GM21381 (cell line): ENCODE measurements around the gene HSPB7.
"Not testable (repeated sequence)": the region's sequence is repeated elsewhere in the genome, so short reads cannot be mapped to it uniquely, and the experiment has no call there.

Experiments
- ATAC-seq: cut with Tn5 transposase; IDR thresholded peaks from one replicate; pipeline ENCODE4 v1.9.1; 2021; ENCODE audit warnings: mild to moderate bottlenecking, moderate library complexity; ENCODE audit not compliant: unreplicated experiment

HSPB7 gene

GRCh38 chr1:16017461-16018303 lies at the start of gene HSPB7:
HSPB7 (minus strand) TSS chr1:16018043; CDS start chr1:16017963, 80 bp downstream.
- no peak for ATAC-seq

GRCh38 chr1:16067127-16067768 lies 49.4 kb upstream of the HSPB7 start:
- ATAC-seq = no peak

GRCh38 chr1:16066245-16066644 lies 48.4 kb upstream of the HSPB7 start:
- no peak for ATAC-seq

GRCh38 chr1:16065269-16065576 lies 47.4 kb upstream of the HSPB7 start:
- no peak for ATAC-seq

GRCh38 chr1:16064536-16065268 lies 46.9 kb upstream of the HSPB7 start:
- no peak for ATAC-seq

DNA sequence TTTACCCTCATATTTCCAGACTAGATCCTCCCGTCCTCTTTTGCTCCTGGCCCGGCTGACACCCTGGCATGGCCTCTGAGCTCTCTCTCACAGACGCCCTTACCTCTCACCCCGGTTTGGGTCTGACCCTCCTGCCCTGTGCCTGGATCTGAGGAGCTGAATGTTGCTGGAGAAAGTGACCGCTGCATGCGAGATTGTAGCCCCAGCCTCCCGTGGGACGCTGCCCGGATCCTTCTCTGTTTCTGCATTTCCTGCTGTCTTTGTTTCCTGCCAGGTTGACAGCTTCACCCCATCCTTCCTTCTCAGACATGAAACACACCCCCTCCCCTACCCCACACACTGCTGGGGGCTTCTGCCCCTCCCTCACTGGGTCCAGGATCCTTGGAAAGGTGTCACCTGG lies 46.1 kb upstream of the HSPB7 start:
- no peak for ATAC-seq

- ATAC-seq = no peak
These were observed 45.5 kb upstream of the HSPB7 start for GRCh38 chr1:16063226-16063829.

GRCh38 chr1:16062687-16063075 lies 44.8 kb upstream of the HSPB7 start:
- not testable (repeated sequence) for ATAC-seq

DNA sequence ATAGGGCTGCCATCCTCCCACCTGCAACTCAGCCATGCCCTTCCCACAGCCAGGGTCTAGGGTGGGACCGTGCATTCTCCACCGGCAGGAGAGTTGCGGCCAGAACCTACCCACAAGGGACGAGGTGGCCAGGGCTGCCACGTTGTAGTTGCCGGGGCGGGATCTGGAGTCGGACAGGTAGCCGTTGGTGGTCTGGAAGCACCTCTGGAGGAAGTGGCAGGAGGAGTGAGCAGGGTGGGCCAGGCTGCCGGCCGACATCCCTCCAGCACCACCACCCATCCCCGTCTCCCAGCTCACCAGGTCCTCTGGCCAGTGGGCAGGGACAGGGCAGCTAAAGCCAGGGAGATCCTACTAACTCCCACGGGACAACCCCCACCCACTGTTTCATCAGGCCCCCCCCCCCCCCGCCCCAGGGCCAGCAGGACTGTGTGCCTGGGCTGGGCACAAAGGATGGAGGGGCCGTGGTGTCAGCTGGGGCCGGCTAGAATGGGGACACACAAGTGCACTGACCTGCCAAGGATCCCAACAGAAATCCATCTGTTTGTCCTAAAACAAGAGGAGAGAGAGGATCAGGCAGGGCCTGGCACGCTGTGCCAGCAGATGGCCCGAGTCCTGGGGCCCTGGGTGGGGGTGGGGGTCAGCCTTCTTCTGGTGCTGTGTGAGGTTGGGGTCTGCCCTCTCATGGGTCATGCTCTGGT lies 44.3 kb upstream of the HSPB7 start:
- ATAC-seq = not testable (repeated sequence)

DNA sequence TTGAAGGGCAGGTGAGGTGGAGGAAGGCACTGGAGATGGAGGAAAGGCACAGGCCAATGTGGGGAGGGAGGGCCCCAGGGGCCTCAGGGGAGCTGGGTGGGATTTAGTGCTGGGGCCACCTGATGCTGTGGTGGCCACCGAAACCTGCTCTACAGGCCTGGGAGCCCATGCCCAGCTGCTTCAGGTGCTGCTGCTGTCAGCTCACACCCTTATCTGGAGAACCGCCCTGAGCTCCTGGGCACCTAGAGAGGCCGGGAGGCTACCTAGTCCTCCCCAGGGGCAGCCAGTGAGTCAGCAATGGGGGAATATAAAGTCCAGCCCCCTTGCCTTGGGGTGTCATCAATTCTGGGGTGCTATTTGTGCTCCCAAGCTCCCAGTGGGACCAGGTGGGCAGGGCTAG lies 43.4 kb upstream of the HSPB7 start:
- ATAC-seq = no peak

DNA sequence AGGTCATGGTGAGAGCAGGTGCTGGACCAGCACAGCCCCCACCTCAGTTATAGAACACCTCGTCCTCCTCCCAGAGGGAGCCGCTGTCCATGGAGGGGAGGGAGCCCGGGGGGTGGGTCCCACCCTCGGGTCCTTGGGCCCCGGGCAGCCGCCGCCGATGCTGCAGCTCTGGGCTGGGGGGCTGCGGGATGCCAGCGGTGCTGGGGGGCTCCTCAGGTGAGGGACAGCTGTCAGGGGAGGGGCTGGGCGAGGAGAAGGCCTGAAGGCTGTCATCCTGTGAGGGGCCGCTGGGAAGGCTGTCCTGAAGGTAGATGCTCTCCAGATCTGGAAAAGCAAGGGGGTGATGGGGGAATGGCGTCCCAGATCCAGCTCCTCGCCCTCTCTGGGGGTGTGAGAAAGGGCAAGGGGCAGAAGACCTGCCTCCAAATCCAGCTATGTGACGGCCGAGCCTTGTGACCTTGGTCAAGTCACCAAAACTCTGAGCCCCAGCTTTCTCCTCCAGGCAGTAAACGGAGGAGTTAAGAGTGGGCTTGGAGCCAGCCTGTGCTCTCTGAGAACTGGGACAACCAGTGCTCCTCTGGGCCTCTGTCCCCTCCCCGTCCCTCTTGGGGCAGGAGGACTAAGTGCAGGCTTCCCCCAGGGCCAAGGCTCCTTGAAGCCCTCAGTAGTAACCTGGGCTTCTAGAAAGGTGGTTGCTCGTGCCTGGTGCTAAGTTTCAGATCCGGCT lies 40.7 kb upstream of the HSPB7 start:
- ATAC-seq = not testable (repeated sequence)

DNA sequence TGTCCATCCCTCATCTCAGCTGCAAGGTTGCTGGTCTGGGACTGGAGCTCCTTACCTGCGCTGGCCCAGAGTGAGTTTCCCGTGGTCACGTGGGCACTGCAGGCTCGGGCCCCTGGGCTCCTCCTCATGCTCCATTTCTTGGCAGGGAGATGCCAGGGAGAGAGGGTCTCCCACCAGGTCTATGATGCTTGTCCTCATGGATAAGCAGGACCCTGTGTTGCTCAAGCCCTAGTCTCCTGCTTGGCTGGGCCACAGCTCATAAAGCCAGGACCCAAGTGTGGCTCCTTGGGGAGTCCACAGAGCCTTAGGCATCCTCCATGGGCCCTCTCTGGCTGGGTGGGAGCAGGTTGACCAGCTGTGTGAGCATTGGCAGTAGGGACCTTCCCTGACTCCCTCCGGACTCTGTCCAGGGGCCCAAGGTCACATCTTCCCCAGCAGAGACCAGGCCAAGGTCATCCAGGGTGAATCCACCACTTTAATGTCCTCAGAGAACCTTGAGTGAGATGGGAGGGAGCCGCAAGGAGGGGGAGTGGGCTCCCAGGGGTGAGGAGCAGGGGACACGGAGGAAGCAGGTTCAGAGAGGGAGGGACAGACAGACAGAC lies 39.6 kb upstream of the HSPB7 start:
- not testable (repeated sequence) for ATAC-seq

DNA sequence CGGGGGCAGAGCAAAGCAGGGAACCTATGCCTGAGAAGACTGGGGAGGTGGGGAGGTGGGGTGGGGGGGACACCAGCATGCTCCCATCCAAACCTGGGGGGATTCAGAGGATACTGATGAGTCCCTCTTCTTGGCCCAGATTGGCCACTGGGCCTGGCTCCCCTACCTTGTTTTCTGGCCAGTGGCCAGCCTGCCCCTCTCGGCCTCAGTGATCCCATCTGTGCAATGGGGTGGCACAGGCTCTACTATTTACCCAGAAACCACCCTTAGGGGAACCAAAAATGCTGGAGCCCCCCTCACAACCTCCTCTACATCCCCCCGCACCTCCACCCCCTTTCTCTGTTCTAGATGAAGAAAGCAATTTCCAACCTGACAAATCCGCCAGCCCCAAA lies 38.7 kb upstream of the HSPB7 start:
- not testable (repeated sequence) for ATAC-seq

DNA sequence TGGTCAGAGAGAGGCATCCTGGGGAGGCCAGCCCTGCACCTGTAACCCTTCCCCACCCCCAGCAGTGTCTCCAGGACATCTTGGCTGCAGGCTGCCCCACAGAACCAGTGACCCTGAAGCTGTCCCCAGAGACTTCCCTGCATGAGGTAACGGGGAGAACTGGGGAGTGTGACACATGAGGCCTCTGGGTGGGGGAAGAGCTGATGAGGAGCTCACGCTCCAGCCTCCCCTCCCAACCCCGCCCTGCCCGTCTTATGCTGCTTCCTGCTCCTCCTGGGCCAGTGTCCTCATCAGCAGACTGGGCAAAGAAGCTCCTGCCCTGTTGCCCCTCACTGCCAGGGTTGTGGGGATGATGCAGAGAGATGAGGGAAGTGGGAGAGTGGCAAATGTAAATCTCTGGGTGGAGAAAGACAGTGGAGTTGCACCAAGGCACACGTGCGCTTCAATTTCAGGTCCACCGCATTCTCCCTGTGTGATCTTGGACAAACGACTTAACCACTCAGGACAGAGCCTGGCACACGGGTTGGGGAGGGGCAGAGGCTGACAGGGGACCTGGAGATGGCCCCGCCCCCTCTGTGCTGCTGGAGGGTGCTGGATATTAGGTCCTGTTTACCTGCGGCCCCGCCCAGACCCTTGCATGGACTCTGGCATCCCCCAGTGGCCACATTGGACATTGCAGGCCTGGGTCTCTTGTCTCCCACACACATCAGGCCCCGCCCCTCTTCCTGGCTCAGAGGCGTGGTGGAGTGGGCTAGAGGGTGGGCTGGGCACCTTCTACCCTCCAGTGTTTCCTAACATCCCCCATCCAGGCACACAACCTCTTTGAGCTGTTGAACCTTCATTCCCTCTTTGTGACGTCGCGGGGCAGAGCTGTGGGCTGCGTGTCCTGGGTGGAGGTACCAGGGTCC lies 38.0 kb upstream of the HSPB7 start:
- peak; percentile 69 for ATAC-seq

DNA sequence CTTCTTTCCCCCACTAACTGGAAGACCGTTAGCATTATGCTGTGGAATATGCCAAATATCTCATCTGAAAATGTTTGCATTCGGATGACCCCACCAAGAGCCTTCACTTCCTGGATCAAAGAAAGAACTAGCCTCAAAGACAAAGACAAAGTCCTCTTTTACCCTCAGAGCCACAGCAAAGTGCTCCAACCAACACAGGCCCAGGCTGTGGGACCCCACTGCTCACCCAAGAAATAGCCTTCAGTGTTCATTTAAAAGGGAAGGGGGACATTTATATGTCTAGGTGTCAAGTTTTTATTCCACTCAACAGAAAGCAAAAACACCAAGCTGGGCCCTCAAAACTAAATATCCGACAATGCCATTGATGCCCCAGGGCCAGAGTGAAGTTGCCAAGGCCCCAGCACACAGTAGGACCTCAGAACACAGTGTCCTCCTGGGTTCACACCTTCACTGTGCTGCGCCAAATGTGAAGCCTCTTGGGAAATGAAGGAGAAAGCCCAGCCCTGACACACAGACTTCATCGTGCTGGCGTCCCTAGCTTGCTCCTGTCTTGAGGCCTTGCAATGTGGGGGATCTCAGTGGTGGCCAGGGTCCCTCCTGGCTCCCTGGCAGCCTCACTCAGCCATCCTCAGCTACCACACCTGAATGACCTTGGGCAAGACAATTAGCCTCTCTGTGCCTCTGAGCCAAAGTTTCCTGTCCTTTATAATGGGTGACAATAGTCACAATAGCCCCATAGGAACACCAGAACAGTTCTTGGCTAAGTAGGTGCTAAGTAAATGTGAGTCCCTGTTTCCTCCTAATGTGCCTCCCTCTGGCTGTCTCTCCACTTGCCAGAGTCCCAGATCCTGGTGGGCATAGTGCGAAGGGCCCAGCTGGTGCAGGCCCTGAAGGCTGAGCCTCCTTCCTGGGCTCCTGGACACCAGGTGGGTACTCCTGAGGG lies 37.0 kb upstream of the HSPB7 start:
- ATAC-seq = no peak

GRCh38 chr1:16053781-16054502 lies 36.1 kb upstream of the HSPB7 start:
- ATAC-seq = no peak

GRCh38 chr1:16051949-16052348 lies 34.1 kb upstream of the HSPB7 start:
- not testable (repeated sequence) for ATAC-seq
